Astrocyte (in vitro differentiated cells and primary cell): ENCODE results near the gene MRPL46. TPM values are rescaled to one million over a fixed set of nuclear protein-coding genes. Genes with fewer than 3 reads are reported as not detected.

Experiments used
- total RNA-seq: library from RNA; stranded (reverse); gene quantifications from 2 replicates; pipeline ENCODE4 v1.2.1, GENCODE V29; 2021

The MRPL46 gene
- total RNA-seq, 1 donor from 2014 or later = 24.3 TPM

Other genes starting within 250 kb of the MRPL46 start
- gene NTRK3, start 210.6 kb downstream of the MRPL46 start, total RNA-seq = 12.9 and 14.5 TPM in 2 replicates
- gene MRPS11, start 320 bp upstream of the MRPL46 start, total RNA-seq = 49.5 and 50.7 TPM in 2 replicates
- gene DET1, start 79.3 kb upstream of the MRPL46 start, total RNA-seq = 3.7 and 4.8 TPM in 2 replicates
- gene AEN, start 154.0 kb upstream of the MRPL46 start, total RNA-seq = 75.9 and 90.6 TPM in 2 replicates
- 15.9 and 18.6 TPM in 2 replicates for gene ISG20, start 171.6 kb upstream of the MRPL46 start, total RNA-seq